Erythroblast (primary cell): ENCODE measurements around the gene CDC42SE2.

Experiments
- GATA1 ChIP-seq: IDR thresholded peaks from 2 replicates; pipeline ENCODE4 v1.6.1; 2011; ENCODE audit warnings: low read depth, mild to moderate bottlenecking, control low read depth, low read length, moderate library complexity
- POLR2A ChIP-seq: IDR thresholded peaks from 2 replicates; pipeline ENCODE4 v1.6.1; 2011; ENCODE audit warnings: mild to moderate bottlenecking, low read length

DNA sequence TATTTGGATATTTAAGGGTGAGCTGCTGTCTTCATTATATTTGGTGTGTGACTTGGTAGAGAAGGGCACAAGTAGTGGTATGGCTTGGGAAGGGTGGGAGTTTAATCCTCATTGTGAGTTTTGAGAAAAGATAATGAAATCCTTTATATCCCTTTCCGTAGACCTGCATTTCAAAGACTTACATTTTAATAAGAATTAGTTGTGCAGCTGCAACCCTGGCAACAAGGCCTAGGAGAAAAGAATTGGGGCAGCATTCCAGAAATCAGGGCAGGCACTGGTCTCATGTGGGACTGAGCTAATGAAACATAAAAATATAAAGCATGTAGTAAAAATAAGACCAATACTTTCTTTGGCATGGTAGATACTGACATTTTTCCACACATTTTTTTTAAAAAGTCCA is 60.5 kb downstream of the CDC42SE2 start:
- no peak for TF ChIP-seq POLR2A
- TF ChIP-seq GATA1: no peak
